Right lobe of liver (tissue), 4 donors: ENCODE measurements around the gene C1QTNF3.

ENCODE experiments used
- POLR2A ChIP-seq: fragments of 450-650 bp; IDR thresholded peaks from one replicate; pipeline ENCODE4 v1.6.1; 2017; ENCODE audit warnings: antibody characterized with exemption, mild to moderate bottlenecking
- TF ChIP-seq, protein P1 (sequence below), 4 donors: fragments of 200-600 bp in 3 of 4; fragments of 450-650 bp in 1 of 4; IDR thresholded peaks; one replicate each; pipeline versions ENCODE4 v1.5.1 to v1.8.0; 2016 to 2022; ENCODE audit warnings: antibody characterized with exemption in 4 of 4, mild to moderate bottlenecking in 2 of 4
- donor health status: DM: no; HTN: no; CAD: no.
- donor health status: DM: no; HTN: no; CAD: no.
- donor health status: DM: no; HTN: yes; CAD: no.

DNA sequence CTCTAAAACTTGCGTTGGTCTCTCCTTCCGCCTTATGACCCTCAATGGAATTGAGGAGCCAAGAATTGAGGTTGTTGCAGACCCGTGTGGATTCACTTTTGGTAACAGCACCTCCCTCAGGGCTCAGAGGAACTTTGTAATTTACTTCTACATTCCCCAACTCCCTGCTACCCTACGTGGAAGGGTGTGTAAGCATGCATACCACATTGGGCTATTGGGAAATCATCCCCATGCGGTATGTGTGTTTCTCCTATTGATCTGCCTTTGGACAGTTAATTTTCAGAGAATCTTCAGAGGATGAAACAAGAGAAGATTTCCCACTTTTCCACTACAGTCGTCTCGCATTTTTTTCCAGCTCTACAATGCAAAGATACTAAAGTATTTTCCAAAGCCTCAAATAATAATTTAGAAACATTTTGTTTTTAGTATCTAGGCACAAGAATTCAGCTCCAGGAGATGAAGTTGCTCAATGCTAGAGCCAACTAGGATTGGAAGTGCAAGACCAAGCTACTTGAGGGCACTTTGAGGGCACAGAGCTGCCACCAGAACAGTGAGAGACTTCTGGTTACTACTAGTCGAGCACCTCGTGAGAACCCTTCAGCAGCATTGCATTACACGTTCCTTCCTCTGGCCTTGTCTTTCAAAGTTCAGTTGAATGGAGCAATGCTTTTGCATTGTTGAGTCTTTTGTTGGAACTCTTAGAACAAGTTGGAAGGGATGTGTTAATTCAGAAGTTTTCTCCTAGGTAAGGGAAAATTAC lies 3.4 kb downstream of the C1QTNF3 start:
- TF ChIP-seq, protein P1, sequence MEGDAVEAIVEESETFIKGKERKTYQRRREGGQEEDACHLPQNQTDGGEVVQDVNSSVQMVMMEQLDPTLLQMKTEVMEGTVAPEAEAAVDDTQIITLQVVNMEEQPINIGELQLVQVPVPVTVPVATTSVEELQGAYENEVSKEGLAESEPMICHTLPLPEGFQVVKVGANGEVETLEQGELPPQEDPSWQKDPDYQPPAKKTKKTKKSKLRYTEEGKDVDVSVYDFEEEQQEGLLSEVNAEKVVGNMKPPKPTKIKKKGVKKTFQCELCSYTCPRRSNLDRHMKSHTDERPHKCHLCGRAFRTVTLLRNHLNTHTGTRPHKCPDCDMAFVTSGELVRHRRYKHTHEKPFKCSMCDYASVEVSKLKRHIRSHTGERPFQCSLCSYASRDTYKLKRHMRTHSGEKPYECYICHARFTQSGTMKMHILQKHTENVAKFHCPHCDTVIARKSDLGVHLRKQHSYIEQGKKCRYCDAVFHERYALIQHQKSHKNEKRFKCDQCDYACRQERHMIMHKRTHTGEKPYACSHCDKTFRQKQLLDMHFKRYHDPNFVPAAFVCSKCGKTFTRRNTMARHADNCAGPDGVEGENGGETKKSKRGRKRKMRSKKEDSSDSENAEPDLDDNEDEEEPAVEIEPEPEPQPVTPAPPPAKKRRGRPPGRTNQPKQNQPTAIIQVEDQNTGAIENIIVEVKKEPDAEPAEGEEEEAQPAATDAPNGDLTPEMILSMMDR (IDR thresholded peaks at IDR 0.05), result peak in 1 of 4 donors; percentile 10
- TF ChIP-seq POLR2A, result no peak
